ENCODE measurements around the gene CORO7.

Gene CORO7

GRCh38 chr16:4416200-4417032 is at the start of gene CORO7:
Gene CORO7, minus strand, starts transcription at chr16:4416596. Its CDS starts 78 bp downstream, at chr16:4416518.
- DNase-seq (ENCODE audit: low read depth), result peak; percentile 99

DNA sequence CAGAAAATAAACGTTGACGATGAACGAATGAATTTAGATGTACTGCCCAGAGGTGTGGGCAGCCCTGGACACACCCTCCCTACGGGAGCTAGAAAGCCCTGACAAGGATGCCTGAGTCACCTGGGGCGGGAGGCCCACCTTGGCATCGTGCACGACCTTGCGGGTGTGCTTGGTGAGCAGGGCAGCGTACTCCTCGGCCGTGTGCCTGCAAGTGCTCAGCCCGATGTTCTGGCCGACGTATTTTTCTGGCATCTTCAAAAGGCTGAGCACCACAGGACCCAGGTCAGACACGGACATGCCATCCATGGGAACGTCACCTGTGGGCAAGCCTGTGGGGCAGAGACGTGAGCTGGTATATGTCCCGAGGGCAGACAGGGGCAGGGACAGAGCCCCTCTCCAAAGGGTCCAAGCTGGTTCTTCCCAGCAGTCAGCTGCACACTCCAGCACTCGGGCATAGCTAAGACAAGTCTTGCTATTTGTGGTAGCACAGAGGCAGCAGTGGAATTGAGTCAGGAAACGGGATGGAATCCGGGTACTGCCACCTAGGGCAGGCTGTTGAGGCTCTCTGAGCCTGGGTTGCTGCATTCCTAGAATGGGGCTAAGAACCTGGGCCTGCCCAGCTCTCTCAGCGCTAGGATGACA is 47.2 kb upstream of the CORO7 start:
- no peak for DNase-seq (ENCODE audit: low read depth)

DNA sequence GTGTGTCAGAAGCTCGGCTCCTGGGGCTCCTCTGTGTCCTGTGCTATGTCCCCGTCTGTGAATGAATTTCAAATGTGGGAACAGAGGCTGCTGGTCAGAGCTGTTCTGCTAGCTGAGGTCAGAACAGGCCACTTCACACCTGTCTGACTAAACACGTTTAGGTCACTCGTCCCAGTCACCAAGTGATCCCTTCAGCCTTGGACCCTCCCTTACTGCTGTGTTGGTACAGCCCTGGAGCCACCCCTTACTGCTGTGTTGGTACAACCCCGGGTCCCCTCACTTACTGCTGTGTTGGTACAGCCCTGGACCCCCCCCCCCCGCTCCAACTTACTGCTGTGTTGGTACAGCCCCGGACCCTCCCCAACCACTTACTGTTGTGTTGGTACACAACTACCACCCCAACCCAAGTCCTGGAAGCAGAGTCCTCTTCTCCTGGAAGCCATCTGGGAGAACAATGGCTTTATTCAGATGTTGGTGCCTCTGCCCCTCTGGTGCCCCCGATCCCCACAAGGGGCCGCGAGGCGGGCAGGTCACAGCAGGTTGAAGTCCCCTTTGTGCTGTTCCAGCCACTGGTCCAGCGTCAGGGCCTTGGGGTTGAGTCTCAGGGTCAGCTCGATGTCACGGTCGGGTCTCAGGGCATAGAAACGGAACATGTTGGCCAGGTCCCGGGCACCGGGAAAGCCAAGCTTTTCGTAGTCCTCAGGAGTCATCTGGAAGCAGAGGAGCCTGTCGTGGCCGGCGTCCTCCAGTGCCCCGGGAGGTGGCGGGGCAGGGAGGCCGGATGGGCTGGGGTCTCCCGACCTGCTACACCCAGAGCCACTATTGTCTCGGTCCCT is 45.1 kb upstream of the CORO7 start:
- no peak for DNase-seq (ENCODE audit: low read depth)

- no peak for DNase-seq (ENCODE audit: low read depth)
Observed at GRCh38 chr16:4460936-4461249, 44.5 kb upstream of the CORO7 start.

- no peak for DNase-seq (ENCODE audit: low read depth)
Observed at GRCh38 chr16:4455951-4456350, 39.6 kb upstream of the CORO7 start.

DNA sequence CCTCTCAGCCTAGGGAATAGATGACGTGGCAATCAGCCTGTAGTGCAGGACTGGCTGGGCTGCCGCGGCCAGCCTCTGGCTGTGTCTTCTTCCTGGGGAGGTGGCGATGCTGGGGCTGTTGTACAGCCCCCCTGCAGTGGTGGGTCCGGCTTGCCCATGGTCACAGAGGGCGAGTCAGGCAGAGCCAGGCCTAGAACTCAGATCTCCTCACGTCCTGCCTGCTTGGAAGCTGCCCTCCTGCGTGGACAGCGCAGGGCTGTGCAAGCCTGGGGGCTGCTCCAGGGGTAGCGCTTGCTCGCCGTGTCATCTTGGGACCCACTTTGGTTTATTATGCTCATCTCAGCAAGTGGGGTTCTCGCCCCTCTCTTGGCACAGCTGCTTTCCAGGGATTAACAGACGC is 38.7 kb upstream of the CORO7 start:
- DNase-seq (ENCODE audit: low read depth), result no peak

DNA sequence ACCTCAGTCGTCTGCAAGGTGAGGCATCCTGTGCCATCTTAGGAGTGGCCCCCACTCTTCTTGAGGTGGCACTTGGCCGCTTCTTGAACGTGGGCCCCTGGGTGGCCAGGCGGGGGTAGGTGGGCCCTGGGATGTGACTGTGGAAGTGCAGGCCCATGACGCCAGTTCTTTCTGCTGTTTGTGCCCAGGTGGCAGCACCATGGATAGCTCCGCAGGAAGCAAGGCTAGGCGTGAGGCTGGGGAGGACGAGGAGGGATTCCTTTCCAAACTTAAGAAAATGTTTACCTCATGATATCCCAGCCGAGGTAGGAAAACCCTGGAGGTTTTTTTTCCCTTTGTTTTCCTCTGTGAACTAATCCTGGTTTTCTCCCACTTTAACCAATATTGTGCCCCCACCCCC is 38.2 kb upstream of the CORO7 start:
- no peak for DNase-seq (ENCODE audit: low read depth)

DNA sequence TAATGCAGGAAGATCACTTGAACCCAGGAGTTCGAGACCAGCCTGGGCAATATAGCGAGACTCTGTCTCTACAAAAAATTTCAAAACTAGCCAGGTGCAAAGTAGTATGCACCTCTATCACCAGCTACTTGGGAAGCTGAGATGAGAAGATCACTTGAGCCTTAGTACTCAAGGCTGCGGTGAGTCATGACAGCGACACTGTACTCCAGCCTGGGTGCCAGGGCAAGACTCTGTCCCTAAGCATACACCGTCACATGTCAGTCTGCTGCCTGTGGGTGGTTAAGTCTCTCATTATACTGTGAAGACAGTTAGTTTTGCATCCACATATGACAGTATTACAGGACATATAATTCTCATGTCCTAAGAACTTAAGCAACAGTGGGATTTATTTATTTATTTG is 36.3 kb upstream of the CORO7 start:
- no peak for DNase-seq (ENCODE audit: low read depth)

DNA sequence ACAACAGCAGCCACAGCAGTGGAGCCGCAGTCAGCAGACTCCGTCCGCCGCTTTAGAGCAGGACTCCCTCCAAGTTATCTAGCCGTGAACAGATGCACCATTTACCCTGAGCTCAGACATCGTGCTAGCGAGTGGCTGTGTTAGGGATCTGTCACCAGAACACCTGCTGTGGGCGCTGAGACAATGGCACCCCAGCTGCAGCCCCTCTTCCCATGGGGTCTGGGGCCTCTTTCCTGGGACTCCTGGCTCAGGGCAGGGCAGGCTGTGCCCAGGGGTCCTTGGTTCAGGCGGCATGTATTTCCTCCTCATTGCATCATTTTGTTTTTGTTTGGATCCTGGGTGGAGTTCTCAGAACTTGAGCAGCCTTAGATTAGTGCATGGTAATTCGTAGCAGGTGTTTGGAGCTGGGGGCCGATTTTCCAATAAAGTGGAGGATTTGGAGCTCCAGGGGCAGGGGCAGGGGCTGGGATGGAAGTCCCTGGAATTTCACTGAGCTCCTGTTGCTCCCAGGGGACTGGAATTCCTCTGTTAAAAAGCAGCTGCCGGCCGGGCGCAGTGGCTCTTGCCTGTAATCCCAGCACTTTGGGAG is 34.6 kb upstream of the CORO7 start:
- no peak for DNase-seq (ENCODE audit: low read depth)

DNA sequence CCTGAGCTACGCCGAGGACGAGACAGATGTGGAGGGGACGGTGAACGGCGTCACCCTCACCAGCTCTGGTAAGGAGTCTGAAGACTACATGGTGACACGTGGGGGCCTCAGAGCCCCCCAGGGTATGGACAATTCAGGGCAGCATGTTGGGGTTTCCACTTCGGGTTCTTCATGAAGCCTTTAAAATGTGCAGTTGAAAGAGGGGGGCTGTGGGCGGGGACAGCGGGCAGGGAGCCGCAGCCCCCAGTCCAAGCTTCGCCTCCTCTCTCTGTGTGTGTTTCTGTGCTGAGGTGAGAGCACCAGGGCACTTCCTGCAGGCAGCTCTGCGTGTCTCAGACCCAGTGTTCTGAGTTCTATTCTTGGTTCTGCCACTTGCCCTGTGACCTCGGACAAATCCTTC is 34.0 kb upstream of the CORO7 start:
- DNase-seq (ENCODE audit: low read depth), result no peak

DNA sequence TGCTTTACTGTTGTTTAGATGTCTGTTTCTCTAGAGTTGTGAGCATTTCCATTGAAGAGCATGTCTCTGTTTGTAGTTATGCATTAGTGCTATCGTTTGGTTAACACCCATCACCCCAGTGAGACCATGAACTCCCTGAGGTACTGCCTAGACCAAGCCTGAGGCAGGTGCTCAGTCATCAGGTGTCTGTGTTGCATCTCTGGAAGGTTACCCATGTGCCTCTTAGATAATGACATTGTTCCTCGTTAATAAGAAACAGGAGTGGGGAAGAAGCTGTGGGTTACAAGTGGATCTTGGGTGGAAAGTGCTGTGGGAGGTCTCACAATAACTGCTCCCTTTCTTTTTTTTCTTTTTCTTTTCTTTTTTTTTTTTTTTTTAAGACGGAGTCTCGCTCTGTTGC is 27.6 kb upstream of the CORO7 start:
- DNase-seq (ENCODE audit: low read depth), result no peak

DNA sequence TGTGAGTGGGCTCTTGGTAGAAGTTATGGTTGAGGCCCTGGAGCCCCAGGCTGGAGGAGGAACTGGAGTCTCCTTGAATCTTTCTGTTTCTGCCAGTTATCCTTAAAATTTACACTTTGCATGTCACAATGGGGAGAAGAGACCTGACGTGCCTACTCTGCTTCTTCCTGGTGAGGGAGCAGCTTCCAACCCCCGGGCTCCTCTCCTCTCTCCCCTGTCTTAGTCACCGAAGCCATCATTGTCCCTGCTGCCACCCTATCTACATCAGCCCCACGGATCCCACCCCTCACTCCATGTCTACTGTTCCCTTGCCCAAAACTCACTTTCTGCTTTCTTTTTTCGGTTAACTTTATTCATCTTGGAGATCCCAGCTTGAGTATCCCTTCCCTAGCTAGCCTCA is 26.9 kb upstream of the CORO7 start:
- DNase-seq (ENCODE audit: low read depth), result no peak

DNA sequence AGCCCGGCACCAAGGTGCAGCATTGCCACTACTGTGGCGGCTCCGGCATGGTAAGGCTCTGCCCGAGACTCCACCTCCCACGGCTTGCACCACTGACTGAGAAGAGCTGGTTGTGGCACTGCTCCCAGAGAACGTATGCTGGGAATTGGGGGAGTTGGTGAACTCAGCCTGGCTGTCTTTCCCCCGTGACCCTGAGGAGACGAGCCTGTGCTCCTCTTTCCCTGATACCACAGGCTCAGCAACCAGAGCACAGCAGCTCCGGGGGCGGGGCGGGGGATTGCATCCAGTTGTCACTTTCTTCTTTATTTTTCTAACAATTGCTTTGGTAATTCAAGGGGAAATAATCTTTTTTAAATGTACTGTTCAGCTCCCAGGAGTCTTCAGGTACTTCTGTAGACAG is 26.0 kb upstream of the CORO7 start:
- no peak for DNase-seq (ENCODE audit: low read depth)

DNA sequence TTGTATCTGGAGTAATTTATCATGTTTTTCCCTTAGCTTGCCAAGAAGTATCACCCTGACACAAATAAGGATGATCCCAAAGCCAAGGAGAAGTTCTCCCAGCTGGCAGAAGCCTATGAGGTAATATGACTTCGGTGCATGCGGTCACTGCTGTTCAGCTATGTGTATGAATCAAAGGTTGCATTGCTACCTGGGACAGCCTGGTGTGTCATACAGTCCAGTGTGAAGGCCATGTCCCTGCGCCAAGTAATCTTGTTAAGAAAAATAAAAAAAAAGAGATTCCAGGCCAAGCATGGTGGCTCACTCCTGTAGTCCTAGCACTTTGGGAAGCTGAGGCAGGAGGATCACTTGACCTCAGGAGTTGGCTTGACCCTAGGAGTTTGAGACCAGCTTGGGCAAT is 21.0 kb upstream of the CORO7 start:
- DNase-seq (ENCODE audit: low read depth), result no peak

- DNase-seq (ENCODE audit: low read depth), result no peak
Observed at GRCh38 chr16:4435337-4436067, 19.1 kb upstream of the CORO7 start.

- no peak for DNase-seq (ENCODE audit: low read depth)
Observed at GRCh38 chr16:4433914-4434787, 17.8 kb upstream of the CORO7 start.

- DNase-seq (ENCODE audit: low read depth), result no peak
Observed at GRCh38 chr16:4433228-4433627, 16.8 kb upstream of the CORO7 start.

GRCh38 chr16:4431023-4431422 is 14.6 kb upstream of the CORO7 start:
- no peak for DNase-seq (ENCODE audit: low read depth)

- no peak for DNase-seq (ENCODE audit: low read depth)
Observed at GRCh38 chr16:4428500-4428899, 12.1 kb upstream of the CORO7 start.

- DNase-seq (ENCODE audit: low read depth), result no peak
Observed at GRCh38 chr16:4426722-4427372, 10.5 kb upstream of the CORO7 start.

All from activated T-cell treated with anti-CD3 and anti-CD28 coated beads for 1 hour (primary cell).